Measurements from ENCODE around the gene LRMDA. TPM values are rescaled to one million over a fixed set of nuclear protein-coding genes. Genes with fewer than 3 reads are reported as not detected.

Gene LRMDA
- total RNA-seq, 4 donors from 2014 or later: 9.8 to 18.6 (median 15.8) TPM

GRCh38 chr10:76504823-76505222 lies 1073.4 kb downstream of the LRMDA start:
- 86 to 100% methylated on average over 1 of the region's 1 CpG for WGBS, 2 donors
- no peak for DNase-seq (ENCODE audit: low spot score in 2 of 2)
- no peaks in the 10 kb centered on the region for H3K4me1 ChIP-seq
- no peak overlapping the region for H3K4me3 ChIP-seq
- H3K9me3 ChIP-seq: peaks cover 0 to 39% (median 3%) of the 10 kb centered on the region in 4 donors
- no peak for TF ChIP-seq CTCF (IDR thresholded peaks at IDR 0.05)
- no peak for TF ChIP-seq EP300 (IDR thresholded peaks at IDR 0.05)
- TF ChIP-seq POLR2A (IDR thresholded peaks at IDR 0.05): no peak
- H3K27me3 ChIP-seq: no peaks in the 10 kb centered on the region
- no peaks in the 10 kb centered on the region for H3K36me3 ChIP-seq
- no peak overlapping the region for H3K27ac ChIP-seq

- Histone ChIP-seq H3K4me3 (no peak overlapping the region), H3K9me3 (peaks cover 0 to 18% (median 3%) of the 10 kb centered on the region in 4 donors), H3K27me3 (no peaks in the 10 kb centered on the region), H3K36me3 (no peaks in the 10 kb centered on the region), H3K4me1 (no peaks in the 10 kb centered on the region), H3K27ac (no peak overlapping the region)
- DNase-seq (ENCODE audit: low spot score in 2 of 2): no peak
- 30 to 45% methylated on average over 3 of the region's 3 CpGs for WGBS, 2 donors
- TF ChIP-seq CTCF (IDR thresholded peaks at IDR 0.05): no peak
- no peak for TF ChIP-seq POLR2A (IDR thresholded peaks at IDR 0.05)
- TF ChIP-seq EP300 (IDR thresholded peaks at IDR 0.05): no peak
Measured at GRCh38 chr10:76509446-76509845, 1078.0 kb downstream of the LRMDA start.

- no peaks in the 10 kb centered on the region for H3K9me3 ChIP-seq
- no peak for DNase-seq (ENCODE audit: low spot score in 2 of 2)
- no peaks in the 10 kb centered on the region for H3K4me1 ChIP-seq
- TF ChIP-seq CTCF (IDR thresholded peaks at IDR 0.05): no peak
- TF ChIP-seq POLR2A (IDR thresholded peaks at IDR 0.05): no peak
- TF ChIP-seq EP300 (IDR thresholded peaks at IDR 0.05): no peak
- H3K4me3 ChIP-seq: no peak overlapping the region
- no peak overlapping the region for H3K27ac ChIP-seq
- WGBS, 2 donors: 78 to 91% methylated on average over 2 of the region's 2 CpGs
- H3K36me3 ChIP-seq: no peaks in the 10 kb centered on the region
- H3K27me3 ChIP-seq: no peaks in the 10 kb centered on the region
Measured at GRCh38 chr10:76514321-76514720, 1082.9 kb downstream of the LRMDA start.

- H3K4me3 ChIP-seq: no peak overlapping the region
- no peaks in the 10 kb centered on the region for H3K36me3 ChIP-seq
- no peaks in the 10 kb centered on the region for H3K4me1 ChIP-seq
- TF ChIP-seq EP300 (IDR thresholded peaks at IDR 0.05): no peak
- no peak for TF ChIP-seq CTCF (IDR thresholded peaks at IDR 0.05)
- TF ChIP-seq POLR2A (IDR thresholded peaks at IDR 0.05): no peak
- H3K9me3 ChIP-seq: no peaks in the 10 kb centered on the region
- H3K27me3 ChIP-seq: no peaks in the 10 kb centered on the region
- WGBS, 2 donors: 88 to 93% methylated on average over 1 of the region's 1 CpG
- no peak overlapping the region for H3K27ac ChIP-seq
- DNase-seq (ENCODE audit: low spot score in 2 of 2): no peak
Measured at GRCh38 chr10:76514869-76515268, 1083.4 kb downstream of the LRMDA start.

- 83 to 96% methylated on average over 7 of the region's 7 CpGs for WGBS, 2 donors
- Histone ChIP-seq H3K4me3 (no peak overlapping the region), H3K27me3 (no peaks in the 10 kb centered on the region), H3K27ac (no peak overlapping the region), H3K4me1 (no peaks in the 10 kb centered on the region), H3K36me3 (no peaks in the 10 kb centered on the region), H3K9me3 (peaks cover 0 to 3% (median 0%) of the 10 kb centered on the region in 4 donors)
- no peak for TF ChIP-seq CTCF (IDR thresholded peaks at IDR 0.05)
- no peak for TF ChIP-seq POLR2A (IDR thresholded peaks at IDR 0.05)
- TF ChIP-seq EP300 (IDR thresholded peaks at IDR 0.05): no peak
- no peak for DNase-seq (ENCODE audit: low spot score in 2 of 2)
Measured at GRCh38 chr10:76522547-76522946, 1091.1 kb downstream of the LRMDA start.

Data from tibial nerve (tissue), 4 donors.